Hematopoietic multipotent progenitor cell treated with erythropoietin and hydrocortisone succinate and interleukin-3 and kit ligand, for 4 days (in vitro differentiated cells): ENCODE data around the gene TIFAB.

Experiments used
- DNase-seq: peaks from one replicate; pipeline ENCODE4 v3.0.0-alpha.2; 2015

The TIFAB gene

GRCh38 chr5:135452321-135453030 is at the start of gene TIFAB:
TSS of gene TIFAB (minus strand) at chr5:135452351. CDS start at chr5:135449939, 2,412 bp downstream.
- no peak for DNase-seq

- DNase-seq, result no peak
Observed at GRCh38 chr5:135498637-135498995, 46.5 kb upstream of the TIFAB start.

- no peak for DNase-seq
Observed at GRCh38 chr5:135497971-135498636, 46.0 kb upstream of the TIFAB start.

GRCh38 chr5:135495531-135495930 is 43.4 kb upstream of the TIFAB start:
- peak; percentile 35 for DNase-seq

- DNase-seq, result no peak
Observed at GRCh38 chr5:135494196-135494595, 42.0 kb upstream of the TIFAB start.

GRCh38 chr5:135493406-135494180 is 41.4 kb upstream of the TIFAB start:
- DNase-seq, result peak; percentile 68

GRCh38 chr5:135492319-135492626 is 40.1 kb upstream of the TIFAB start:
- DNase-seq, result peak; percentile 33

- DNase-seq, result peak; percentile 58
Observed at GRCh38 chr5:135491552-135492318, 39.6 kb upstream of the TIFAB start.

- peak; percentile 24 for DNase-seq
Observed at GRCh38 chr5:135491038-135491551, 38.9 kb upstream of the TIFAB start.

GRCh38 chr5:135490245-135491037 is 38.3 kb upstream of the TIFAB start:
- DNase-seq, result no peak

GRCh38 chr5:135489466-135490244 is 37.5 kb upstream of the TIFAB start:
- DNase-seq, result no peak

- DNase-seq, result peak; percentile 56
Observed at GRCh38 chr5:135488727-135489465, 36.7 kb upstream of the TIFAB start.

GRCh38 chr5:135487839-135488514 is 35.8 kb upstream of the TIFAB start:
- no peak for DNase-seq

- no peak for DNase-seq
Observed at GRCh38 chr5:135487037-135487395, 34.9 kb upstream of the TIFAB start.

GRCh38 chr5:135486131-135487036 is 34.2 kb upstream of the TIFAB start:
- DNase-seq, result peak; percentile 63

- no peak for DNase-seq
Observed at GRCh38 chr5:135484674-135485086, 32.5 kb upstream of the TIFAB start.

- DNase-seq, result no peak
Observed at GRCh38 chr5:135483254-135483653, 31.1 kb upstream of the TIFAB start.

- peak; percentile 91 for DNase-seq
Observed at GRCh38 chr5:135482381-135482933, 30.3 kb upstream of the TIFAB start.

GRCh38 chr5:135481909-135482311 is 29.8 kb upstream of the TIFAB start:
- DNase-seq, result no peak
